ENCODE results near the gene SPAG16.

- no peak for TF ChIP-seq CTCF (IDR thresholded peaks at IDR 0.05)
- TF ChIP-seq POLR2A (IDR thresholded peaks at IDR 0.05): no peak
These were observed 1027.9 kb downstream of the SPAG16 start for GRCh38 chr2:214311931-214312749.
